HG02943 (cell line): ENCODE data around the gene SSX4B.
"Not testable (repeated sequence)": the region's sequence is repeated elsewhere in the genome, so short reads cannot be mapped to it uniquely, and the experiment has no call there.

Experiments
- ATAC-seq: cut with Tn5 transposase; IDR thresholded peaks from one replicate; pipeline ENCODE4 v1.9.1; 2021; ENCODE audit warnings: mild to moderate bottlenecking, low read depth, moderate library complexity; ENCODE audit not compliant: unreplicated experiment

SSX4B gene, protein sequence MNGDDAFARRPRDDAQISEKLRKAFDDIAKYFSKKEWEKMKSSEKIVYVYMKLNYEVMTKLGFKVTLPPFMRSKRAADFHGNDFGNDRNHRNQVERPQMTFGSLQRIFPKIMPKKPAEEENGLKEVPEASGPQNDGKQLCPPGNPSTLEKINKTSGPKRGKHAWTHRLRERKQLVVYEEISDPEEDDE

GRCh38 chrX:48411860-48412259, at the start of gene SSX4B:
SSX4B (minus strand) TSS chrX:48411960; CDS start chrX:48411372, 588 bp downstream.
- ATAC-seq = not testable (repeated sequence)

GRCh38 chrX:48460606-48461005, 48.8 kb upstream of the SSX4B start:
- no peak for ATAC-seq

DNA sequence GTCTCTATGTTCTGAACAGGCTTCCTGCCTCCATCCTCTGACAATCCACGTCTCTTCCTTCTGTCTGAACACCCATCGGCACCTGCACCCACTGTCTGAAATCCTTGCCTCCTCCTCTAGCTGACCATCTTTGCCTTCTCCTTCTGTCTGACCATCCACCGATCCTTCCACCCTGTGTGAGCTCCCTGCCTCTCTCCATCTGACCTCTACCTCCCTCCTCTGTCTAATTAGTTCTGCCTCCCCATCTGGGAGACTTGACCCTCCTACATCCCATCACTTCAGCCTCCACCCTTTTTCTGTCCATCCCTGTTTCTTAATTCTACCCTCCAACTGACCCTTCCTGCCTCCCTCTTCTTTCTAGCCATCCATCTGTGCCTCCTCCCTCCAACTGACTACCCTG, 48.3 kb upstream of the SSX4B start:
- ATAC-seq = no peak

- no peak for ATAC-seq
Measured at GRCh38 chrX:48459483-48459882, 47.7 kb upstream of the SSX4B start.

DNA sequence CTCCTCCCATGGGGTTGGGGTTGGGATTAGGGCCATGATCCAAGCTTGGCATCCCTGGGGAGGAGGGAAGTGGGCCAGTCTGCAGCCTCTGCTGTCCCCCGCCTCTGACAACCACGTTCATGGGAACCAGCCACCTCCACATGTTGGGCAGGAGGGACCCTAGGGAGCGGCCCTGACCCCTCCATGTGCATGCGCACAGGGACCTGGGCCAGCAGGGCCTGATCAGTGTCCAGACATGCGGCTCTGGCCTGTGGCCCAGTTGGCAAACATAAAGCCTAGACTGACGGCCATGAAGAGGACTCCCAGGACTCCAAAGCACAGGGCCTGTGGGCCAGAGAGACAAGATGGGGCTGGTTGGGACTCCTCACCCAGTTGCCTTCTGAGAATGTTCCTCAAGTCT, 47.0 kb upstream of the SSX4B start:
- ATAC-seq = no peak

DNA sequence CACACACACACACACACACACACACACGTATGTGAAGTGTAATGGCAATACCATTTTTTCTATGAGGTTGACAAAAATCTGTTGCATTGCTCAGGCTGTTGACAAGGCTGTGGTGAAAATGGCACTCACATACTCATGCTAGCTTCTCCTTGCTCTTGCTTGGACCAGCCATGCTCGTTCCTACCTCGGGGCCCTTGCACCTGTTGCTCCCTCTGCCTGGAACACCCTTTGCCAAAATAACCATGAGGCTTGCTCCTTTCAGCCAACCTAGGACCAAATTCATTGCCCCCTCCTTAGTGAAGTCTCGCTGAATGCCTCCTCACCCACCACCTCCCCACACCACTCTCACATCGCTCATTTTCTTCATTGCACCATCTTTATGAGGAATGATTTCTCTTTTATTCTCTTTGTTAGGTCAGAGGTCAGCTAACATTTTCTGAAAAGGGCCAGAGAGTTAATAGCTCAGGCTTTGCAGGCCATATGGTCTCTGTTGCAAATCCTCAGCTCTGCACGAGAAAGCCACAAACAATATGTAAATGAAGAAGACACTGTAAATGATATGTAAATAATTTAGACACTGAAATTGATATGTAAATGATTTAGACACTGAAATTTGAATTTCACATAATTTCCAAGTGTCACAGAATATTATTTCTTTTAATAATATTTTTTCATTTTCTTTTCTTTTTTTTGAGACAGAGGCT, 45.0 kb upstream of the SSX4B start:
- ATAC-seq = no peak

DNA sequence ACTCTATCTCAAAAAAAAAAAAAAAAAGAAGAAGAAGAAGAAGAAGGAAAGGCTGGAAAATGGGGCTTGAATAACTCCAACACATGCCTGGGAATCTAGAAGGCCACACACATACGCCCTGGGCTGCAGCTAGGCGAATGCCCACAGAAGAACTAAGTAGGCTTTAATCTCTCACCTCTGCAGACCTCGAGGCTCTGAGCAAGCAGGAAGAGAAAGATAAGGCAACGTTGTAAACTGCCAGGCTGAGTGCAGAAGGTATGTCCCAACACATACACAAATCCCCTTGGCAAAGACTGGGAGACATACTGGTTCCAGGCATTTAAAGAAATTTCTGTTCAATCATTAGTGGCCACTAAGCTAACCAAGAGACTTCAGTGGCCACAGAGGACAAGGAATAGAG, 39.9 kb upstream of the SSX4B start:
- no peak for ATAC-seq

GRCh38 chrX:48450076-48450475, 38.3 kb upstream of the SSX4B start:
- no peak for ATAC-seq

GRCh38 chrX:48447201-48447600, 35.4 kb upstream of the SSX4B start:
- ATAC-seq = not testable (repeated sequence)

DNA sequence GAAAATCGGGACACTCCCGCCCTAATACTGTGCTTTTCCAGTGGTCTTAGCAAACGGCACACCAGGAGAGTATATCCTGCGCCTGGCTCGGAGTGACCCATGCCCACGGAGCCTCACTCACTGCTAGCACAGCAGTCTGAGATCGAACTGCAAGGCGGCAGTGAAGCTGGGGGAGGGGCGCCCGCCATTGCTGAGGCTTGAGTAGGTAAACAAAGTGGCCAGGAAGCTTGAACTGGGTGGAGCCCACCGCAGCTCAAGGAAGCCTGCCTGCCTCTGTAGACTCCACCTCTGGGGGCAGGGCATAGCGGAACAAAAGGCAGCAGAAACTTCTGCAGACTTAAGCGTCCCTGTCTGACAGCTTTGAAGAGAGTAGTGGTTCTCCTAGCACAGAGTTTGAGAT, 22.0 kb upstream of the SSX4B start:
- ATAC-seq = not testable (repeated sequence)

- not testable (repeated sequence) for ATAC-seq
Measured at GRCh38 chrX:48430166-48430565, 18.4 kb upstream of the SSX4B start.

DNA sequence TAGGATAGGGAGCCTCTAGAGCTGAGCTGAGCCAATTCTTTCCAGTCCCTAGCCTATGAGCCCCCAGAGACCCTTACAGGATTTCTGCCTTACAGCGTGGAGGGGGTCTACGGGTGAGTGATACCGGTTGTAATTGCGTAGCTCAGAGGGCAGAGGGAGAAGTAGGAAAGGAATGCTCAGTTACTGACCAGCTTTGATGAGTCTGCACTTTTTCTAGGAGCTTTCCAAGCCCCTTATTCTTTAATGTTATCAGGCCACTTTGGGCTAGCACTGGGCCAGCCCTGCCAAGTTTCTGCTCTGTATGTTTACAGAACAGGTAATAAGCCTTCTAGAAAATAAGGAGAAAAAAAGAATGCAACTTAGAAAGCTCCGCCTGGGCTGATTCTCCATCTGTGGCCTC, 17.8 kb upstream of the SSX4B start:
- not testable (repeated sequence) for ATAC-seq

DNA sequence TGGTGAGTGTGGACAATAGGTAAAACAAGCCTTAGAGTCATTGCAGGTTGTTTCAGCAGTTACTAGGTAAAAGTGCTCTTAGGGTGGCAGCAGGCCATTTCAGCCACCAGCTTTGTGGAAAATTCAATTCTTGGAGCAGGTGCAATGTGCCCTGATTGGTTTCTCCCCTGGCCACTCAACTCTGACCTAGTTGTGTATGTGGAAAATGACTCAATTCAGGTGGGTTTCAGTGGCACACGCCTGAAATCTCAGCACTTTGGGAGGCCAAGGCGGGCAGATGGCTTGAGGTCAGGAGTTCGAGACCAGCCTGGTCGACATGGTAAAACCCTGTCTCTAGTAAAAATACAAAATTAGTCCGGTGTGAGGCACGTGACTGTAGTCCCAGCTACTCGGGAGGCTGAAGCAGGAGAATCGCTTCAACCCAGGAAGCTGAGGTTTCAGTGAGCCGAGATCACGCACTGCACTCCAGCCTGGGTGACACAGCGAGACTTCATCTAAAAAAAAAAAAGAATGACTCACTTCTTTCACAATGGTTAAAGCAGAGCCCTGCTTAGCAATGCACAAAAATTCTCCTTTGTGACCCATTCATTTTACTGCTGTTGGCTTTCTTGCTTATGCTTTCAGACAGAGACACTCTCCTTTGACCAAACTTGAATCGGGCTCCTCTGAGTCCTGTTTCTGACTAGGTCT, 15.4 kb upstream of the SSX4B start:
- ATAC-seq = not testable (repeated sequence)

- ATAC-seq = not testable (repeated sequence)
Measured at GRCh38 chrX:48397825-48398224, 13.9 kb downstream of the SSX4B start.

- ATAC-seq = not testable (repeated sequence)
Measured at GRCh38 chrX:48396931-48397330, 14.8 kb downstream of the SSX4B start.

- not testable (repeated sequence) for ATAC-seq
Measured at GRCh38 chrX:48383239-48383638, 28.5 kb downstream of the SSX4B start, which contains the start of gene SSX4. SSX4 (plus strand) TSS chrX:48383539; CDS start chrX:48384054, 515 bp downstream.

DNA sequence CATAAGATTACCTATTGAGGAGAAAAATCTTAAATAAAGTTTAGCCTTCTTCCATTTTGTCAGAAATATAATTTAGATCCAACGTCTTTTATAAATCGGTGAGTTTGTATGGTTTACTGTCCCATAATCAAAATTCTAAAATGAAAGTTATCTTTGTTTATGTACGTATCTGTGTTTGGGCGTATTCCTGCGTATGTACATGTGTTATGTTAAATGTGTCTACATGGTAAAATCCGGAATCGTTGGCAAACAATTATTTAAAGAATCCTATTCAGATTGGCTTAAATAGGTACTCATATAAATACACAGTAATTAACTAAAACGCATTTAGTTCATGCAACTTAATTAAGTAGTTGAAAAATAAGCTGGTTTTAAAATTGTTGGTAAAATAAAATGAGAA, 41.4 kb downstream of the SSX4B start:
- ATAC-seq = not testable (repeated sequence)

DNA sequence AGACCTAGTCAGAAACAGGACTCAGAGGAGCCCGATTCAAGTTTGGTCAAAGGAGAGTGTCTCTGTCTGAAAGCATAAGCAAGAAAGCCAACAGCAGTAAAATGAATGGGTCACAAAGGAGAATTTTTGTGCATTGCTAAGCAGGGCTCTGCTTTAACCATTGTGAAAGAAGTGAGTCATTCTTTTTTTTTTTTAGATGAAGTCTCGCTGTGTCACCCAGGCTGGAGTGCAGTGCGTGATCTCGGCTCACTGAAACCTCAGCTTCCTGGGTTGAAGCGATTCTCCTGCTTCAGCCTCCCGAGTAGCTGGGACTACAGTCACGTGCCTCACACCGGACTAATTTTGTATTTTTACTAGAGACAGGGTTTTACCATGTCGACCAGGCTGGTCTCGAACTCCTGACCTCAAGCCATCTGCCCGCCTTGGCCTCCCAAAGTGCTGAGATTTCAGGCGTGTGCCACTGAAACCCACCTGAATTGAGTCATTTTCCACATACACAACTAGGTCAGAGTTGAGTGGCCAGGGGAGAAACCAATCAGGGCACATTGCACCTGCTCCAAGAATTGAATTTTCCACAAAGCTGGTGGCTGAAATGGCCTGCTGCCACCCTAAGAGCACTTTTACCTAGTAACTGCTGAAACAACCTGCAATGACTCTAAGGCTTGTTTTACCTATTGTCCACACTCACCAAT, 43.9 kb downstream of the SSX4B start:
- ATAC-seq = not testable (repeated sequence)

DNA sequence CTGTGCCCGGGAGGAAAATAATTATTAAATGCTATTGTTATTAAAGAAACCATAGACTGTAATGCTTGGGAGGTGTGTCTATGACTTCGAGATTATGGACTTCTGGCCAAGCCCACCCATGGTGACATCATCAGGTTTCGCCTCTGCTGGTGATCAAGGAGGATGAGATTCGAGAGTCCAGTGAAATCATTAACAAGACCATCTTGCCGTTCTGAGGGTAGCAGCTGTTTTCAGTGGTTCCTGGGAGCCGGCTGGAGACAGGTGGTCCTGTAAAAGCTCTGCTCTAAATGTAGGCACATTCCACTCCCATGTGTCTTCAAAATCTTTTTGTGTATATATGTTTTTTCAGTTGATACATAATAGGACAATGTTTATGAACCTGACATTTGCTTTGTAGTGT, 52.5 kb downstream of the SSX4B start:
- ATAC-seq = not testable (repeated sequence)

GRCh38 chrX:48357681-48358080, 54.1 kb downstream of the SSX4B start:
- no peak for ATAC-seq
